MCF 10A (cell line): Measurements from ENCODE around the gene KIF26A. TPM values are rescaled to one million over a fixed set of nuclear protein-coding genes. Genes with fewer than 3 reads are reported as not detected.

Source experiments
- BruUV-seq: library from RNA; stranded (reverse); fragments of 400-500 nt; replicated peaks from 2 replicates; lab custom pipeline; 2021; lab: Mats Ljungman, UMichigan
- CTCF ChIA-PET: fragments of 300-600 bp; sonication (Branson Sonifier 250); formaldehyde crosslinking; extraction: SDS; loops from one replicate; lab custom pipeline; 2021; ENCODE audit warnings: antibody characterized with exemption, inconsistent platforms; lab: Yijun Ruan, JAX
- POLR2A ChIA-PET: fragments of 300-600, 350-650 bp; sonication (Branson Sonifier 250); formaldehyde crosslinking; extraction: SDS; loops from one replicate; lab custom pipeline; 2020; ENCODE audit warnings: antibody characterized with exemption, inconsistent platforms; lab: Yijun Ruan, JAX
- DNase-seq: peaks from one replicate; pipeline ENCODE4 v3.0.0-alpha.2; 2018; ENCODE audit not compliant: unreplicated experiment
- H3K27ac Mint-ChIP-seq: one replicate; pipeline ENCODE4 v1.8.0; 2022; ENCODE audit warnings: mild to moderate bottlenecking, low read depth, mixed read lengths; ENCODE audit not compliant: unreplicated experiment
- H3K27me3 Mint-ChIP-seq: one replicate; pipeline ENCODE4 v1.8.0; 2022; ENCODE audit warnings: mixed read lengths; ENCODE audit not compliant: insufficient read depth, unreplicated experiment
- H3K36me3 Mint-ChIP-seq: one replicate; pipeline ENCODE4 v1.8.0; 2022; ENCODE audit warnings: mild to moderate bottlenecking, moderate library complexity, mixed read lengths; ENCODE audit not compliant: insufficient read depth, unreplicated experiment
- H3K4me1 Mint-ChIP-seq: one replicate; pipeline ENCODE4 v1.8.0; 2022; ENCODE audit warnings: mixed read lengths; ENCODE audit not compliant: insufficient read depth, unreplicated experiment
- H3K4me3 Mint-ChIP-seq: one replicate; pipeline ENCODE4 v1.8.0; 2022; ENCODE audit warnings: mild to moderate bottlenecking, moderate library complexity, mixed read lengths; ENCODE audit not compliant: unreplicated experiment
- H3K9me3 Mint-ChIP-seq: one replicate; pipeline ENCODE4 v1.8.0; 2022; ENCODE audit warnings: mixed read lengths; ENCODE audit not compliant: unreplicated experiment
- intact Hi-C: fragments of 100-400 bp; cut with micrococcal nuclease; formaldehyde crosslinking; loops from 2 replicates; pipeline ENCODE4 v1.14.1; 2022
- total RNA-seq: library from RNA; stranded (reverse); gene quantifications from 2 replicates; pipeline ENCODE4 v1.2.3, GENCODE V29; 2022
- TF ChIP-seq, protein P1 (sequence below): fragments of 200-600 bp; IDR thresholded peaks from one replicate; pipeline ENCODE4 v1.8.0; 2022; ENCODE audit warnings: antibody characterized with exemption, mild to moderate bottlenecking; ENCODE audit not compliant: unreplicated experiment

The KIF26A gene
- total RNA-seq, 1 experiment from 2014 or later, result 0.26 TPM

DNA sequence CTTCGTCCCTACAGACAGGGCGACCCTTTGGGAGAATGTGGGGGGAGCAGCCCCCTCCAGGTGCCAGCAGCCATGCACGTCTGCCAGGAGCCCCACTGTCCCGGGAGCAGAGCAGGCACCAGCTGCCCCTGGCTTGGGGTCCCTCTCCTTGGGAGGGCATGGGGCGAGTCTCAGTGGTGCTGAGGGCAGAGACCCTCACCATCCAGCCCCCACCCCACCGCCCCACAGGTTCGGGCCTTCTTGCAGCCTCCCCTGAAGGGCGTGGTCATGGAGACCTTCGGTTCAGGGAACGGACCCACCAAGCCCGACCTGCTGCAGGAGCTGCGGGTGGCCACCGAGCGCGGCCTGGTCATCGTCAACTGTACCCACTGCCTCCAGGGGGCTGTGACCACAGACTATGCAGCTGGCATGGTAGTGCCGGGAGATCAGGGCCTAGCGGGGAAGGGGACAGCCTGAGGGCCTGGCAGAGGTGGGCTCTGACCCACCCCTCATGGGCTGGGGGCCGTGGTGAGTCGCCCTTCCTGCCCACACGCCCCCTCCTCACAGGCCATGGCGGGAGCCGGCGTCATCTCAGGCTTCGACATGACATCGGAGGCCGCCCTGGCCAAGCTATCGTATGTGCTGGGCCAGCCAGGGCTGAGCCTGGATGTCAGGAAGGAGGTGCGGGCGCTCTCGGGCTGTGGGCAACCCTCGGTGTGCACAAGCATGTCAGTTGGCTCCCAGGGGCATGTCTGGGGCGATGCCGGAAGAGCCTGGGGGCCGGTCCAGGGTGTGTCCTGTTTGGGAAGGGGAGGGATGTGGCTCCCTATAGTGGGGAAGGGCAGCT is 34.1 kb upstream of the KIF26A start:
- H3K36me3 Mint-ChIP-seq, result no peaks in the 10 kb centered on the region
- no TSS peak for BruUV-seq
- TF ChIP-seq, protein P1, sequence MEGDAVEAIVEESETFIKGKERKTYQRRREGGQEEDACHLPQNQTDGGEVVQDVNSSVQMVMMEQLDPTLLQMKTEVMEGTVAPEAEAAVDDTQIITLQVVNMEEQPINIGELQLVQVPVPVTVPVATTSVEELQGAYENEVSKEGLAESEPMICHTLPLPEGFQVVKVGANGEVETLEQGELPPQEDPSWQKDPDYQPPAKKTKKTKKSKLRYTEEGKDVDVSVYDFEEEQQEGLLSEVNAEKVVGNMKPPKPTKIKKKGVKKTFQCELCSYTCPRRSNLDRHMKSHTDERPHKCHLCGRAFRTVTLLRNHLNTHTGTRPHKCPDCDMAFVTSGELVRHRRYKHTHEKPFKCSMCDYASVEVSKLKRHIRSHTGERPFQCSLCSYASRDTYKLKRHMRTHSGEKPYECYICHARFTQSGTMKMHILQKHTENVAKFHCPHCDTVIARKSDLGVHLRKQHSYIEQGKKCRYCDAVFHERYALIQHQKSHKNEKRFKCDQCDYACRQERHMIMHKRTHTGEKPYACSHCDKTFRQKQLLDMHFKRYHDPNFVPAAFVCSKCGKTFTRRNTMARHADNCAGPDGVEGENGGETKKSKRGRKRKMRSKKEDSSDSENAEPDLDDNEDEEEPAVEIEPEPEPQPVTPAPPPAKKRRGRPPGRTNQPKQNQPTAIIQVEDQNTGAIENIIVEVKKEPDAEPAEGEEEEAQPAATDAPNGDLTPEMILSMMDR, result no peak
- no peaks in the 10 kb centered on the region for H3K9me3 Mint-ChIP-seq
- CTCF ChIA-PET, result interaction anchor here (0.7 to 1.1 kb wide), 4 partner anchors 10 to 460 kb away, joined by 3 read pairs; no protein-coding TSS in a partner anchor
- H3K4me1 Mint-ChIP-seq, result peaks cover 8% of the 10 kb centered on the region
- POLR2A ChIA-PET, result interaction anchor here (0.6 kb wide), 1 partner anchor 564 kb away, joined by 3 read pairs; no protein-coding TSS in a partner anchor
- H3K27ac Mint-ChIP-seq, result no peak overlapping the region
- no peaks in the 10 kb centered on the region for H3K27me3 Mint-ChIP-seq
- H3K4me3 Mint-ChIP-seq, result no peak overlapping the region
- no peak for DNase-seq
- intact Hi-C loops, result no loop called here

DNA sequence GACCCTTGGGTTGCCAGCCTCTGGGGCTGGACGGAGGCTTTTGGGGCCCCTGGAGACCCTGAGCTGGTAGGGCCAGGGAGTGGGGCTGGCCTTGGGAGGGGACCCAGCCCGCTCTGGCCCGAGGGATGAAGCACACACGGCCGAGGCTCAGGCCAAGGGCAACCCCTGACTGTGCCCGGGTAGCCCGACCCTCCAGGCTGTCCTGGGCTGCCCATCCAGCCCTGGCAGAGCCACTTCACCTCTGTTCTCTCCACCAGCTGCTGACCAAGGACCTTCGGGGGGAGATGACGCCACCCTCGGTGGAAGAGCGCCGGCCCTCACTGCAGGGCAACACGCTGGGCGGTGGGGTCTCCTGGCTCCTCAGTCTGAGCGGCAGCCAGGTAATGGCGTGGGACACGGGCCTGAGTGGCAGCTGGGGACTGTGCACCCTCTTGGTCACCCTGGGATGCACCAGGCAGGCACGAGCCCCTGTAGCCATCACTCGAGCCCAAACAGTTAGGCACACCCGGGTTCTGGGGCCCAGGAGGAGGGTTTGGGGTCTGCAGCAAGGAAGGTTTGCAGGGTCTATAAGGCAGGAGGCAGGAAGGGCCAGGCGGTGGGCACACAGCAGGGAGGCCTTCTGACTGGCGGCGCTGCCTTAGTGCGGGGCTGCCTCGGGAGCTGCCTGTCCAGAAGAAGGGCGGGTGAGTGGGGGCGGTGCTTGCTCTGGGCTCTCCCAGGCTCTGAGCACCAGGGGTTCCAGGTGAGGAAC is 33.1 kb upstream of the KIF26A start:
- Mint-ChIP-seq H3K4me1 (peaks cover 5% of the 10 kb centered on the region), H3K27me3 (no peaks in the 10 kb centered on the region), H3K27ac (no peak overlapping the region), H3K4me3 (no peak overlapping the region), H3K9me3 (no peaks in the 10 kb centered on the region), H3K36me3 (no peaks in the 10 kb centered on the region)
- intact Hi-C loops, result no loop called here
- no peak for DNase-seq
- ChIA-PET POLR2A (no interaction called here), CTCF (interaction anchor here (0.8 to 1.0 kb wide), 3 partner anchors 9 to 25 kb away, joined by 3 to 4 read pairs (median 3); no protein-coding TSS in a partner anchor)
- TF ChIP-seq, protein P1, result no peak
- no TSS peak for BruUV-seq

DNA sequence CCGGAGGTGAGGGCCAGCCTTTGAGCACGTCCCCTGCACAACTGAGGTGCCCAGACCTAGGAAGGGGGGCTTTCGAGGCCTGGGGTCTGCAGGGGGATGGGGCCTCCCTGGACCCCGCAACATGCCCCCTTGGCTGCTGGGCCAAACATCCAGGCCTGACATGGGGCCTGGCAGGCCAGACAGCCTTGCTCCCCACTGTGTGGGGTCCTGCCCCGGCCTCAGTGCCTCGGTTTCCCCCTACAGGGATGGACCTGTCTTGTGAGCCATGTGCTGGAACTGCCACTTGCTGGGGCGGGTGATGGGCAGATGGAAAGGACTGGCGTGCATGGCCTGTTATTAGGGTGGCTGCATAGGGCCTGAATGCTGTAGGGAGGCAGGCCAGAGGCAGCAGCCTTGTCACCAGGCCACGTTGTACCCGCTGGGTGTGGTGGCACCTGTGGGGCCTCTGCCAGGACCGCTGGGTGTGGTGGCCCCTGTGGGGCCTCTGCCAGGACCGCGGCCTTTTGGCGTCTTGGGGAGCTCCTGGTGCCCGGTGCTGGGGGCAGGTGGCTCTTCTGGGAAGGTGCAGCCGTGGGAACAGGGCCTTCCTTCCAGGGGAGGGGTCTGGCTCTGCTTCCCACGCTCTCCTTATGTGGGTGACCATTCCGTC is 32.4 kb upstream of the KIF26A start:
- DNase-seq, result no peak
- no peaks in the 10 kb centered on the region for H3K4me1 Mint-ChIP-seq
- H3K9me3 Mint-ChIP-seq, result no peaks in the 10 kb centered on the region
- no peak overlapping the region for H3K4me3 Mint-ChIP-seq
- no peaks in the 10 kb centered on the region for H3K27me3 Mint-ChIP-seq
- CTCF ChIA-PET, result interaction anchor here (0.8 to 1.1 kb wide), 2 partner anchors 10 to 28 kb away, joined by 3 to 4 read pairs; no protein-coding TSS in a partner anchor
- intact Hi-C loops, result no loop called here
- BruUV-seq, result no TSS peak
- POLR2A ChIA-PET, result no interaction called here
- H3K36me3 Mint-ChIP-seq, result no peaks in the 10 kb centered on the region
- H3K27ac Mint-ChIP-seq, result no peak overlapping the region
- TF ChIP-seq, protein P1, result no peak
